SU-DHL-6 (cell line): Measurements from ENCODE around the gene TUSC7.

ENCODE experiments used
- H2AFZ ChIP-seq: fragments of 200-600 bp; sonication (generic); 2 replicates; pipeline ENCODE4 v1.6.1; 2014; ENCODE audit warnings: low read depth, mild to moderate bottlenecking, moderate library complexity, mixed read lengths, antibody characterized with exemption, low read length; ENCODE audit not compliant: severe bottlenecking
- H3F3A ChIP-seq: fragments of 200-600 bp; shearing (Covaris generic); 2 replicates; pipeline ENCODE4 v1.6.0; 2016; ENCODE audit warnings: antibody characterized with exemption, mild to moderate bottlenecking; ENCODE audit not compliant: insufficient read depth
- H3K27ac ChIP-seq: fragments of 200-600 bp; sonication (generic); 2 replicates; pipeline ENCODE4 v1.5.1; 2016; ENCODE audit warnings: low read depth, mild to moderate bottlenecking, low read length, moderate library complexity, mixed read lengths
- H3K27me3 ChIP-seq: fragments of 200-600 bp; sonication (generic), shearing (Covaris generic); 2 replicates; pipeline ENCODE4 v1.6.0; 2014; ENCODE audit warnings: mild to moderate bottlenecking, low read length
- H3K36me3 ChIP-seq: fragments of 200-600 bp; sonication (generic); 2 replicates; pipeline ENCODE4 v1.6.1; 2014; ENCODE audit warnings: mild to moderate bottlenecking, low read length, mixed read lengths
- H3K4me2 ChIP-seq: fragments of 300-600, 200-600 bp; shearing (Covaris generic), sonication (generic); 2 replicates; pipeline ENCODE4 v1.6.0; 2014; ENCODE audit warnings: low read length, low read depth, mild to moderate bottlenecking; ENCODE audit not compliant: poor library complexity, severe bottlenecking
- H3K4me3 ChIP-seq: fragments of 200-600 bp; sonication (generic); 2 replicates; pipeline ENCODE4 v1.5.1; 2014; ENCODE audit warnings: antibody characterized with exemption, low read length, mild to moderate bottlenecking, mixed read lengths; ENCODE audit not compliant: insufficient read depth, poor library complexity, severe bottlenecking
- H3K79me2 ChIP-seq: fragments of 200-600 bp; sonication (generic); 2 replicates; pipeline ENCODE4 v1.6.1; 2014; ENCODE audit warnings: mild to moderate bottlenecking, low read length, moderate library complexity; ENCODE audit not compliant: insufficient read depth
- H3K9ac ChIP-seq: fragments of 200-600 bp; sonication (generic); 2 replicates; pipeline ENCODE4 v1.7.0; 2014; ENCODE audit warnings: mild to moderate bottlenecking, low read length
- H3K9me2 ChIP-seq: fragments of 200-600 bp; sonication (generic); replicated peaks from 2 replicates; pipeline ENCODE4 v1.6.1; 2014; ENCODE audit warnings: low read length; ENCODE audit not compliant: insufficient read depth
- H3K9me3 ChIP-seq: fragments of 200-600 bp; sonication (generic); 2 replicates; pipeline ENCODE4 v1.6.1; 2014; ENCODE audit warnings: low read length, mixed read lengths; ENCODE audit not compliant: insufficient read depth
- H4K20me1 ChIP-seq: fragments of 200-600 bp; sonication (generic); 2 replicates; pipeline ENCODE4 v1.6.1; 2014; ENCODE audit warnings: low read depth, mild to moderate bottlenecking, antibody characterized with exemption, low read length, moderate library complexity, mixed read lengths
- CTCF ChIP-seq: fragments of 200-600 bp; sonication (generic); IDR thresholded peaks from one replicate; pipeline ENCODE4 v1.5.1; 2017; ENCODE audit warnings: antibody characterized with exemption, mild to moderate bottlenecking, low read length, moderate library complexity; ENCODE audit not compliant: insufficient read depth, poor library complexity, severe bottlenecking
- EZH2phosphoT487 ChIP-seq: fragments of 200-600 bp; sonication (generic), shearing (Covaris generic); conservative IDR thresholded peaks from 2 replicates; pipeline ENCODE4 v1.6.1; 2018; ENCODE audit warnings: mild to moderate bottlenecking, antibody characterized with exemption, low read length, moderate library complexity, mixed read lengths

Gene TUSC7

GRCh38 chr3:116667324-116667723, 42.3 kb upstream of the TUSC7 start:
- H3K79me2 ChIP-seq, result no peaks in the 10 kb centered on the region
- H3F3A ChIP-seq, result no peaks in the 10 kb centered on the region

GRCh38 chr3:116667791-116668190, 41.8 kb upstream of the TUSC7 start:
- Histone ChIP-seq H3K4me3 (no peak overlapping the region), H3F3A (no peaks in the 10 kb centered on the region), H3K4me2 (no peak overlapping the region), H3K9me3 (no peaks in the 10 kb centered on the region), H3K9ac (no peak overlapping the region), H3K27ac (no peak overlapping the region), H3K36me3 (no peaks in the 10 kb centered on the region), H2AFZ (no peak overlapping the region), H3K27me3 (no peaks in the 10 kb centered on the region), H3K9me2 (no peaks in the 10 kb centered on the region), H4K20me1 (no peaks in the 10 kb centered on the region), H3K79me2 (no peaks in the 10 kb centered on the region)
- no peak for TF ChIP-seq CTCF
- TF ChIP-seq EZH2phosphoT487, result no peak

More at GRCh38 chr3:116667324-116667723, 42.3 kb upstream of the TUSC7 start:
- Histone ChIP-seq H3K4me2 (no peak overlapping the region), H3K27me3 (no peaks in the 10 kb centered on the region), H3K9me2 (no peaks in the 10 kb centered on the region), H3K4me3 (no peak overlapping the region), H3K36me3 (no peaks in the 10 kb centered on the region), H2AFZ (no peak overlapping the region), H3K9me3 (no peaks in the 10 kb centered on the region), H4K20me1 (no peaks in the 10 kb centered on the region), H3K27ac (no peak overlapping the region), H3K9ac (no peak overlapping the region)
- no peak for TF ChIP-seq EZH2phosphoT487
- no peak for TF ChIP-seq CTCF

DNA sequence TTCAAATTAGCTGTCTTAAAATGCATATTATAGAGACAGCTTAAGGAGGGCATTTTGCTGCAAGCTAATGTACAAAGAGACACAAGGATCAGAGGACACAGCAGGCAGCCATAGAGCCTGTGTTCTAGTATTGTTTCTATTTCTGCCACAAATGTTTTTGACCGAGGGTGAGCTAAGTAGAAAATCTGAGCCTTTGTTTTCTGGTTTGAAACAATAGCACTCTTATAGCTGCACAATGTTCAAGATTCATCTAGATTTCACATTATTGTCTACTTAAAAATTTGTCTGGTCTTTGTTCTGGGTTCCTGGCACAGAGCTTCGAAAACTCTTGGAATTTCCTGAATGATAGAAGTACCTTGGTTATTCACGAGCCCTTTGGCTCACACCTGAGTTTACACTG, 40.0 kb upstream of the TUSC7 start:
- Histone ChIP-seq H2AFZ (no peak overlapping the region), H3K9me3 (no peaks in the 10 kb centered on the region), H3K4me2 (no peak overlapping the region), H3K4me3 (no peak overlapping the region), H3K27ac (no peak overlapping the region), H4K20me1 (no peaks in the 10 kb centered on the region), H3K36me3 (no peaks in the 10 kb centered on the region), H3F3A (no peaks in the 10 kb centered on the region), H3K9ac (no peak overlapping the region), H3K27me3 (no peaks in the 10 kb centered on the region), H3K79me2 (no peaks in the 10 kb centered on the region), H3K9me2 (no peaks in the 10 kb centered on the region)
- no peak for TF ChIP-seq CTCF
- TF ChIP-seq EZH2phosphoT487, result no peak
